Activated naive CD8-positive, alpha-beta T cell (primary cell): ENCODE data around the gene TSHZ2.

ENCODE experiments used
- H3K27ac Mint-ChIP-seq: one replicate; pipeline ENCODE4 v1.8.0; 2021; ENCODE audit warnings: mixed read lengths
- H3K27me3 Mint-ChIP-seq: one replicate; pipeline ENCODE4 v1.8.0; 2021; ENCODE audit warnings: mixed read lengths
- H3K36me3 Mint-ChIP-seq: one replicate; pipeline ENCODE4 v1.8.0; 2021; ENCODE audit warnings: mixed read lengths
- H3K4me1 Mint-ChIP-seq: one replicate; pipeline ENCODE4 v1.8.0; 2021; ENCODE audit warnings: low read depth, mixed read lengths
- H3K4me3 Mint-ChIP-seq: one replicate; pipeline ENCODE4 v1.8.0; 2021; ENCODE audit warnings: mild to moderate bottlenecking, mixed read lengths
- H3K9me3 Mint-ChIP-seq: one replicate; pipeline ENCODE4 v1.8.0; 2021; ENCODE audit warnings: low read depth, mixed read lengths

The TSHZ2 gene

DNA sequence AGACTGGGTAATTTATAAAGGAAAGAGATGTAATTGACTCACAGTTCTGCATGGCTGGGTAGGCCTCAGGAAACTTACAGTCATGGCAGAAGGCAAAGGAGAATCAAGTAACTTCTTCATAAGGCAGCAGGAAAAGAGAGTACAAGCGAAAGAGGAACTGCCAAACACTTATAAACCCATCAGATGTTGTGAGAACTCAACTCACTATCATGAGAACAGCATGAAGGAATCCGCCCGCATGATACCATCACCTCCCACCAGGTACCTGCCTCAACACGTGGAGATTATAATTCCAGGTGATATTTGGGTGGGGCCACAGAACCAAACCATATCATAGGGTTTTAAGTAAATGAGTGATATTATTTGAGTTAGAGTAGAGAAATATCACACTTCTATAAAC lies 189.3 kb downstream of the TSHZ2 start:
- Mint-ChIP-seq H3K4me1 (peaks cover 7% of the 10 kb centered on the region), H3K27ac (no peak overlapping the region), H3K4me3 (no peak overlapping the region), H3K9me3 (no peaks in the 10 kb centered on the region), H3K27me3 (peaks cover 1% of the 10 kb centered on the region), H3K36me3 (peaks cover 2% of the 10 kb centered on the region)

- peaks cover 4% of the 10 kb centered on the region for H3K36me3 Mint-ChIP-seq
These were observed 190.2 kb downstream of the TSHZ2 start for GRCh38 chr20:53162251-53162835.

DNA sequence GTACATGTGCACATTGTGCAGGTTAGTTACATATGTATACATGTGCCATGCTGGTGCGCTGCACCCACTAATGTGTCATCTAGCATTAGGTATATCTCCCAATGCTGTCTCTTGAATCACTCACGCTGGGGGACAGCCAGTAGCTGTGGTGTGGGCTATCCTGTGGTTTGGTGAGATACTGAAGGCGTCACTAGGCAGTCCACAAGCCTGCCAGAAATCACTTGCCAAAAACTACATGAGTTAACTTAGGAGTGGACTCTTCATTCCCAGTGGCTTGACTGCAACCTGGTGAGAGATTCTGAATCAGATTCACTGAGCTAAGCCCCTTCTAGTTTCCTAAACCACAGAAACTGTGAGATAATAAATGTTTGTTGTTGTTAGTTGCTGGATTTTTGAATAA lies 191.3 kb downstream of the TSHZ2 start:
- Mint-ChIP-seq H3K4me3 (no peak overlapping the region), H3K4me1 (peaks cover 3% of the 10 kb centered on the region), H3K27me3 (peaks cover 1% of the 10 kb centered on the region), H3K9me3 (no peaks in the 10 kb centered on the region), H3K27ac (no peak overlapping the region), H3K36me3 (peaks cover 5% of the 10 kb centered on the region)

More at GRCh38 chr20:53162251-53162835, 190.2 kb downstream of the TSHZ2 start:
- Mint-ChIP-seq H3K4me3 (no peak overlapping the region), H3K27me3 (peaks cover 1% of the 10 kb centered on the region), H3K27ac (no peak overlapping the region), H3K9me3 (no peaks in the 10 kb centered on the region), H3K4me1 (peaks cover 7% of the 10 kb centered on the region)

DNA sequence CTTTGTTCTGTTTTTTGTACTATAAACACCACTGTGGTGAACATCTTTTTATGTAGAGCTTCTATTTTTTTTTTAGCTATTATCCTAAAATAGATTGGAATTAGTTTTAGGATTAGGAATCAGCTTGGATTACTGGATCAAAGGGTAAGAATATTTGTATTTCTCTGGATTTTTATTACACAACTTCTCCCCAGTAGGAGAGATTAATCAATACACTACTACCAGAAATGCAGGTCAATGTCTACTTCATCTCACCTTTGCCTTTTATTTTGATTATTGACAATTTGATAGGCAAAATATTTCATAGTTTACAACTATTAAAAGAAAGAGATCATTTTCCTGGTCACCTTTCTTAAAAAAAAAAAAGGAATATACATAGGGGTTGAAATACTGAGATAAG lies 191.9 kb downstream of the TSHZ2 start:
- H3K27ac Mint-ChIP-seq = no peak overlapping the region
- peaks cover 1% of the 10 kb centered on the region for H3K27me3 Mint-ChIP-seq
- H3K9me3 Mint-ChIP-seq = no peaks in the 10 kb centered on the region
- no peak overlapping the region for H3K4me3 Mint-ChIP-seq
- H3K4me1 Mint-ChIP-seq = peaks cover 3% of the 10 kb centered on the region
- H3K36me3 Mint-ChIP-seq = peaks cover 5% of the 10 kb centered on the region

GRCh38 chr20:53165452-53165851 lies 193.3 kb downstream of the TSHZ2 start:
- H3K9me3 Mint-ChIP-seq = no peaks in the 10 kb centered on the region
- H3K36me3 Mint-ChIP-seq = peaks cover 5% of the 10 kb centered on the region
- no peak overlapping the region for H3K4me3 Mint-ChIP-seq
- peaks cover 1% of the 10 kb centered on the region for H3K27me3 Mint-ChIP-seq
- no peak overlapping the region for H3K27ac Mint-ChIP-seq
- peaks cover 3% of the 10 kb centered on the region for H3K4me1 Mint-ChIP-seq

- no peaks in the 10 kb centered on the region for H3K4me1 Mint-ChIP-seq
- H3K36me3 Mint-ChIP-seq = peaks cover 5% of the 10 kb centered on the region
- H3K27me3 Mint-ChIP-seq = no peaks in the 10 kb centered on the region
- no peak overlapping the region for H3K4me3 Mint-ChIP-seq
- H3K9me3 Mint-ChIP-seq = no peaks in the 10 kb centered on the region
- no peak overlapping the region for H3K27ac Mint-ChIP-seq
These were observed 196.3 kb downstream of the TSHZ2 start for GRCh38 chr20:53168491-53168890.

DNA sequence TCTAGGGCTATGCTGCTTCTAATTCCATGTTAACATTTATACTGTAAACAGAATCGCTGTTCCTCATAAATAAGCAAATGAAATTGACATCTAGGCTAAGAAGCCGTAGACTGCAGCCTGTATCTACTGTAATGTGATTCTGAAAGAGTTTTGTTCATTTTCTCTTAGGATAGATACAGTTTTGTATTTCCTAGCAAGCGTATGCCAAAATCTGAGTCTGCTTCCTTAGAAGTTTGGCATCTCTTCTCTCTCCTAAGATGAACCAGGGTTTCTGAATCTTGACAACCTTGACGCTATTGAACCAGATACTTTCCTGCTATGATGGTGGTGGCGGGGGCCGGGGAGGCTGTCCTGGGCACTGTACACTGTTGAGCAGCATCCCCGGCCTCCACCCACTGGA lies 198.0 kb downstream of the TSHZ2 start:
- Mint-ChIP-seq H3K36me3 (peaks cover 5% of the 10 kb centered on the region), H3K27ac (no peak overlapping the region), H3K9me3 (no peaks in the 10 kb centered on the region), H3K4me3 (no peak overlapping the region), H3K4me1 (no peaks in the 10 kb centered on the region), H3K27me3 (no peaks in the 10 kb centered on the region)

GRCh38 chr20:53171065-53171464 lies 198.9 kb downstream of the TSHZ2 start:
- H3K27me3 Mint-ChIP-seq = peaks cover under 1% of the 10 kb centered on the region
- no peaks in the 10 kb centered on the region for H3K4me1 Mint-ChIP-seq
- H3K4me3 Mint-ChIP-seq = no peak overlapping the region
- H3K36me3 Mint-ChIP-seq = peaks cover 4% of the 10 kb centered on the region
- H3K9me3 Mint-ChIP-seq = no peaks in the 10 kb centered on the region
- H3K27ac Mint-ChIP-seq = no peak overlapping the region

- Mint-ChIP-seq H3K4me3 (no peak overlapping the region), H3K27ac (no peak overlapping the region), H3K27me3 (peaks cover 6% of the 10 kb centered on the region), H3K36me3 (peaks cover 2% of the 10 kb centered on the region), H3K9me3 (no peaks in the 10 kb centered on the region), H3K4me1 (no peaks in the 10 kb centered on the region)
These were observed 202.3 kb downstream of the TSHZ2 start for GRCh38 chr20:53174454-53174853.

DNA sequence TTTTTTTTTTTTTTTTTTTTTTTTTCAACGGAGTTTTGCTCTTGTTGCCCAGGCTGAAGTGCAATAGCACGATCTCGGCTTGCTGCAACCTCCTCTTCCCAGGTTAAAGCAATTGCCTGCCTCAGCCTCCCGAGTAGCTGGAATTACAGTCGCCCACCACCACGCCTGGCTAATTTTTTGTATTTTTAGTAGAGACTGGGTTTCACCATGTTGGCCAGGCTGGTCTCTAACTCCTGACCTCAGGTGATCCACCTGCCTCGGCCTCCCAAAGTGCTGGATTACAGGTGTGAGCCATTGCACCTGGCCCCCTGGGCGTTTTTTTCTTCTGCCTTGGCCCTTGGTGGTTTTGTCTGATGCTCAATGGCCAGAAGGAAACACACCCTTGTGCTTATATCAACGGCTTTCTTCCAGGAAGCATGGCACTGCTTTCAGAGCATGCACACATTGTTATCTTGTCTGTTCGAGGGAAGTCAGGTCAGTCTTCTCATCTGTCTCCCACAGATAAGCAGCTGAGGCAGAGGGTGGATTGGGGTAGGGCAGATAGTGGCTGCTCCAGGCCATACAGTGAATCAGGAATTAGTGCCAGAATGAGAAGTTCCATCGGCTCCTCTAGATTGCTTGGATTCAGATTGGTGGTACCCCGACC lies 203.1 kb downstream of the TSHZ2 start:
- Mint-ChIP-seq H3K4me3 (no peak overlapping the region), H3K36me3 (peaks cover 2% of the 10 kb centered on the region), H3K27me3 (peaks cover 6% of the 10 kb centered on the region), H3K27ac (no peak overlapping the region), H3K4me1 (no peaks in the 10 kb centered on the region), H3K9me3 (no peaks in the 10 kb centered on the region)

- Mint-ChIP-seq H3K36me3 (peaks cover 2% of the 10 kb centered on the region), H3K27me3 (peaks cover 6% of the 10 kb centered on the region), H3K9me3 (no peaks in the 10 kb centered on the region), H3K4me1 (no peaks in the 10 kb centered on the region), H3K4me3 (no peak overlapping the region), H3K27ac (no peak overlapping the region)
These were observed 204.0 kb downstream of the TSHZ2 start for GRCh38 chr20:53176134-53176533.

DNA sequence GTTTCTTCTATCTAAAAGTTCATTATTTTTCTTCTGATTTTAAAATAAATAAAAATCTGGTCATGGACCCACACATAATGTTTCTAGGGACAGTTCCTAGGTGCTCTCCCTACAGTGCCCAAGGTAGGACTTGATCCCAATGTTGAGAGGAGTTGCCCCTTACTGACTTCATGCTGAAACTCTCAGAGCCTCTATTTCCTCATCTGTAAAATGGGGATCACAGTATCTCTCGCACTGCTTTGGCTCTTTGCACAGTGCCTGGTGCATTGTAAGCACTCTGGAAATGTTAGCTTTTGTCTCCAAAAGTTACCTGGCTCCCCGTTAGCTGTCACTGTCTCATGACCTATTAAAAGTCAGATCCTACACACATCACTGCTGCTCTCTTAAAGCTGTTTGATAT lies 205.5 kb downstream of the TSHZ2 start:
- no peaks in the 10 kb centered on the region for H3K4me1 Mint-ChIP-seq
- peaks cover 6% of the 10 kb centered on the region for H3K27me3 Mint-ChIP-seq
- H3K27ac Mint-ChIP-seq = no peak overlapping the region
- H3K4me3 Mint-ChIP-seq = no peak overlapping the region
- H3K9me3 Mint-ChIP-seq = no peaks in the 10 kb centered on the region
- peaks cover 2% of the 10 kb centered on the region for H3K36me3 Mint-ChIP-seq

DNA sequence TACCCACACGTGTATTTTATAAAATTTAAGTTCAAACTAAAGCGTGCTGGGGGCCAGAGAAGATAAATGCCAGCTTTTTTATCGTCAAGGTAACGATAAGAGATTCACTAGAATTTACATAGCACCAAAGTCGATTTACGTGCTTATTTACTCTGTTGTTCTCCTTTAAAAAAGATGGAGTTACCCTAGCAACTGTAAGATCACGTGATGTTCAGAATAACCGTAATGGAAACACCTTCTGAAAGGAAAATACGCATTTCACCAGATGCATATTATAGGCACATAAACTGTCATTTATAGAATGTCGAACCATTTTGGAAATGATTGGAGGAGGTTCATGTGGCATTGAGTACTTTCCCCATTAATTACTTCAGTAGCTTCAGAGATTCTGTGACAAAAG lies 207.6 kb downstream of the TSHZ2 start:
- no peak overlapping the region for H3K4me3 Mint-ChIP-seq
- H3K9me3 Mint-ChIP-seq = no peaks in the 10 kb centered on the region
- H3K27me3 Mint-ChIP-seq = peaks cover 8% of the 10 kb centered on the region

DNA sequence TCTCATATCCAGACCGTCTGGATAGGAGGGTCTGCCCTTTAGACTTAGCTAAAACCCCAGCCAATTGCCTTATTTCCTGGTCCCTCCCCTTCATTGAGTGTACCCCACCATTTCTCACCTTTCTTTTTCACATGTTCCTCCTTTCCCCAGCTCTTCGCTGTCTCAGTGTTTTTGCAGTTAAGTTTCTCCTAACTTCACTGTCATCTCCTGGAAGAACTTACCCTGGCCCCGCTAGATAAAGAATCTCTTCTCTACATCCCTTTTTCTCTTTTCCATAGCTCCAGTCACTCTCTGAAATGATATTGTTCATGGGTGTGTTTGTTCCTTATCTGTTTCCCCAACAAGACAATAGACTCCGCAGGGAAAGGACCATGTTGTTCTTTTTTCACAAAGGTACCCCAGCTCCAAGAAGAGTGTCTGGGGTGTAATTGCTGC lies 208.8 kb downstream of the TSHZ2 start:
- Mint-ChIP-seq H3K9me3 (no peaks in the 10 kb centered on the region), H3K4me1 (no peaks in the 10 kb centered on the region), H3K4me3 (no peak overlapping the region)

More for the DNA sequence above, 207.6 kb downstream of the TSHZ2 start:
- Mint-ChIP-seq H3K27ac (no peak overlapping the region), H3K36me3 (peaks cover 4% of the 10 kb centered on the region), H3K4me1 (no peaks in the 10 kb centered on the region)

DNA sequence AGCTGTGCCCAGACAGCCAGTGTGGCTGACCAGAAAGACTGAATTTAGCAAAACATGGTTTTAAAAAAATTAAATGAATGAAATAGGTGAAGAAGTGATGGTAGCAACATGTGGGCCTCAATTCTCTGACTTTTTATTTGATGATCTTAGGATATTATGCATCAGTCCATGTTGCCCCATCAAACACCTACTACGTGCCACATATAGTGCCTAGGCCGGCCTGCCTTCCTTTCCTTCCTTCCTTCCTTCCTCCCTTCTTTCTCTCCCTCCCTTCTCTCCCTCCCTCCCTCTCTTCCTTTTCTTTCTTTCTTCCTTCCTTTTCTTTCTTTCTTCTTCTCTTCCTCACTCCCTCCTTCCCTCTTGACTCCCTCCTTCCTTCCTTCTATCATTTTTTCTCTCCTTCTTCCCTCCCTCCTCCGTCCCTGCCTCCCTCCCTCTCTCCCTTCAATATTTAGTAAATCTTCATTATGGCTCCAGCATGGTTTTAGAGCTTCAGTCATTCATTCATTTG lies 209.8 kb downstream of the TSHZ2 start:
- peaks cover 4% of the 10 kb centered on the region for H3K36me3 Mint-ChIP-seq
- H3K4me1 Mint-ChIP-seq = no peaks in the 10 kb centered on the region
- H3K9me3 Mint-ChIP-seq = no peaks in the 10 kb centered on the region
- H3K4me3 Mint-ChIP-seq = no peak overlapping the region
- H3K27me3 Mint-ChIP-seq = peaks cover 6% of the 10 kb centered on the region
- H3K27ac Mint-ChIP-seq = no peak overlapping the region

More for the DNA sequence above, 208.8 kb downstream of the TSHZ2 start:
- Mint-ChIP-seq H3K27me3 (peaks cover 8% of the 10 kb centered on the region), H3K27ac (no peak overlapping the region), H3K36me3 (peaks cover 4% of the 10 kb centered on the region)

DNA sequence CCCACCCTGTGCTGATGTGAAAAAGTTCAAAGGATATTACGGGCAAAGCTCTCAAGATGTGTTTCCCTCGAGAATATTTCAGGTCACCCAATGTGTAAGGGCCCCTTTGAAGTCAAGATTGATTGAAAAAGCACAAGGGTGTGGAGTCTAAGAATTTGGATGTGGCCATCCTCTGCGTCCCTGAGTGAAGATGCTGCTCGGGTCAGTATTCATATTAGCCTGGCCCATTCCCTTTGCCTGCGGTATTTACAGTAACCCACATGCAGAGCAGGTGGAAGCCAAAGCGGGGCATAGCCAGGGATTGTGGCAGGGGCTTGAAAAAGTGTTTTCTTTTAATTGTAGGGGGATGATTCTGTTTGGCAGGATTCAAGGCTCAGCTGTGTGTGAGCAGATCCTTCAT lies 211.0 kb downstream of the TSHZ2 start:
- H3K27ac Mint-ChIP-seq = no peak overlapping the region
- peaks cover 2% of the 10 kb centered on the region for H3K36me3 Mint-ChIP-seq
- no peaks in the 10 kb centered on the region for H3K4me1 Mint-ChIP-seq
- H3K27me3 Mint-ChIP-seq = peaks cover 4% of the 10 kb centered on the region
- no peaks in the 10 kb centered on the region for H3K9me3 Mint-ChIP-seq
- no peak overlapping the region for H3K4me3 Mint-ChIP-seq
